K562 (cell line): ENCODE data around the gene SLC39A13.

ENCODE experiments used
- EZH2 ChIP-seq: IDR thresholded peaks from 2 replicates; pipeline ENCODE4 v1.6.1; 2012; ENCODE audit warnings: low read depth, mild to moderate bottlenecking, inconsistent platforms, low read length, borderline replicate concordance
- GABPB1 ChIP-seq: sonication (generic); formaldehyde crosslinking; IDR thresholded peaks from 2 replicates; pipeline ENCODE4 v1.8.0; 2022; ENCODE audit warnings: mild to moderate bottlenecking, missing genetic modification reagents
- MYC ChIP-seq, 2 experiments: fragments of 250-450 bp in 1 of 2; sonication (Bioruptor Pico) in 1 of 2; IDR thresholded peaks; 2 replicates each; pipeline versions ENCODE4 v1.5.1 to v1.6.1; 2012 to 2021; ENCODE audit warnings: low read depth in 2 of 2, borderline replicate concordance in 1 of 2, improper control_type of control experiment in 1 of 2, low read length in 1 of 2, mild to moderate bottlenecking in 1 of 2, moderate library complexity in 1 of 2
- PHF8 ChIP-seq: fragments of 200-600 bp; sonication (generic); IDR thresholded peaks from 2 replicates; pipeline ENCODE4 v1.6.1; 2012; ENCODE audit warnings: mixed run types, mild to moderate bottlenecking, inconsistent platforms, low read length, moderate library complexity, borderline replicate concordance
- ZNF121 ChIP-seq: sonication (generic); formaldehyde crosslinking; conservative IDR thresholded peaks from 2 replicates; pipeline ENCODE4 v1.8.0; 2022; ENCODE audit warnings: missing genetic modification reagents
- ZNF3 ChIP-seq: fragments of 250-450 bp; sonication (Bioruptor Pico); IDR thresholded peaks from 2 replicates; pipeline ENCODE4 v1.5.0; 2021; ENCODE audit warnings: mild to moderate bottlenecking, moderate library complexity
- ZNF316 ChIP-seq: fragments of 450-650 bp; IDR thresholded peaks from 2 replicates; pipeline ENCODE4 v1.6.1; 2016
- TF ChIP-seq, protein P1 (sequence below), 3 experiments: IDR thresholded peaks in 2 of 3; conservative IDR thresholded peaks in 1 of 3; 2 replicates each; pipeline ENCODE4 v1.5.1; 2011 to 2012; ENCODE audit warnings: low read length in 3 of 3, mild to moderate bottlenecking in 3 of 3, control low read depth in 2 of 3, improper control_type of control experiment in 1 of 3, inconsistent platforms in 1 of 3, low read depth in 1 of 3, mixed read lengths in 1 of 3, moderate library complexity in 1 of 3; ENCODE audit not compliant: insufficient read depth in 2 of 3
- TF ChIP-seq, protein P2 (sequence below): fragments of 150-350 bp; conservative IDR thresholded peaks from 2 replicates; pipeline ENCODE4 v1.6.1; 2014; ENCODE audit warnings: low read length
- TF ChIP-seq, protein P3 (sequence below): sonication (generic); formaldehyde crosslinking; IDR thresholded peaks from 2 replicates; pipeline ENCODE4 v1.8.1; 2022; ENCODE audit warnings: missing genetic modification reagents

DNA sequence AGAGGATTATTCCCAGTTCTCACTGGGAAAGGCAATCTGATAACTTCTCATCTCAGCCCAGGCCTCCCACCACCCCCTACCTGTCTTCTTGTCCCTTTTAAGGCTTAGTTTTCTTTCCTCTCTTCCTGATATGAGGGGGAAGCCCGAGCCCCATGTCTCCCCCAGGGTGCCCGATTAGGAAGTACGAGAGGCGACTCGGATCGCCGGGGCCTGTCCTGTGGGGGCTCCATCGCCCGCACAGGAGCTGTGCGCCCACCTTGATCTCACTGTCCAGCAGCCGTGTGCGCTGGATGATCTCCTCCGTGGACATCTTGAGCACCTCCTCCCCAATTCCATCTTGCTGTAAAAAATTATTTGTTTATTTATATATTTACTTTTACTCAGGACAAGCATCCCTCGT lies 17.2 kb downstream of the SLC39A13 start:
- TF ChIP-seq, protein P1, sequence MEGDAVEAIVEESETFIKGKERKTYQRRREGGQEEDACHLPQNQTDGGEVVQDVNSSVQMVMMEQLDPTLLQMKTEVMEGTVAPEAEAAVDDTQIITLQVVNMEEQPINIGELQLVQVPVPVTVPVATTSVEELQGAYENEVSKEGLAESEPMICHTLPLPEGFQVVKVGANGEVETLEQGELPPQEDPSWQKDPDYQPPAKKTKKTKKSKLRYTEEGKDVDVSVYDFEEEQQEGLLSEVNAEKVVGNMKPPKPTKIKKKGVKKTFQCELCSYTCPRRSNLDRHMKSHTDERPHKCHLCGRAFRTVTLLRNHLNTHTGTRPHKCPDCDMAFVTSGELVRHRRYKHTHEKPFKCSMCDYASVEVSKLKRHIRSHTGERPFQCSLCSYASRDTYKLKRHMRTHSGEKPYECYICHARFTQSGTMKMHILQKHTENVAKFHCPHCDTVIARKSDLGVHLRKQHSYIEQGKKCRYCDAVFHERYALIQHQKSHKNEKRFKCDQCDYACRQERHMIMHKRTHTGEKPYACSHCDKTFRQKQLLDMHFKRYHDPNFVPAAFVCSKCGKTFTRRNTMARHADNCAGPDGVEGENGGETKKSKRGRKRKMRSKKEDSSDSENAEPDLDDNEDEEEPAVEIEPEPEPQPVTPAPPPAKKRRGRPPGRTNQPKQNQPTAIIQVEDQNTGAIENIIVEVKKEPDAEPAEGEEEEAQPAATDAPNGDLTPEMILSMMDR (IDR thresholded peaks at IDR 0.05 in 2 of 3, conservative IDR thresholded peaks at IDR 0.05 in 1 of 3; ENCODE audit: insufficient read depth in 2 of 3, low read depth in 1 of 3, low read length in 3 of 3): no peak
- no peak for TF ChIP-seq EZH2
- no peak for TF ChIP-seq ZNF121 (CRISPR knock-in tag)
- TF ChIP-seq, protein P2, sequence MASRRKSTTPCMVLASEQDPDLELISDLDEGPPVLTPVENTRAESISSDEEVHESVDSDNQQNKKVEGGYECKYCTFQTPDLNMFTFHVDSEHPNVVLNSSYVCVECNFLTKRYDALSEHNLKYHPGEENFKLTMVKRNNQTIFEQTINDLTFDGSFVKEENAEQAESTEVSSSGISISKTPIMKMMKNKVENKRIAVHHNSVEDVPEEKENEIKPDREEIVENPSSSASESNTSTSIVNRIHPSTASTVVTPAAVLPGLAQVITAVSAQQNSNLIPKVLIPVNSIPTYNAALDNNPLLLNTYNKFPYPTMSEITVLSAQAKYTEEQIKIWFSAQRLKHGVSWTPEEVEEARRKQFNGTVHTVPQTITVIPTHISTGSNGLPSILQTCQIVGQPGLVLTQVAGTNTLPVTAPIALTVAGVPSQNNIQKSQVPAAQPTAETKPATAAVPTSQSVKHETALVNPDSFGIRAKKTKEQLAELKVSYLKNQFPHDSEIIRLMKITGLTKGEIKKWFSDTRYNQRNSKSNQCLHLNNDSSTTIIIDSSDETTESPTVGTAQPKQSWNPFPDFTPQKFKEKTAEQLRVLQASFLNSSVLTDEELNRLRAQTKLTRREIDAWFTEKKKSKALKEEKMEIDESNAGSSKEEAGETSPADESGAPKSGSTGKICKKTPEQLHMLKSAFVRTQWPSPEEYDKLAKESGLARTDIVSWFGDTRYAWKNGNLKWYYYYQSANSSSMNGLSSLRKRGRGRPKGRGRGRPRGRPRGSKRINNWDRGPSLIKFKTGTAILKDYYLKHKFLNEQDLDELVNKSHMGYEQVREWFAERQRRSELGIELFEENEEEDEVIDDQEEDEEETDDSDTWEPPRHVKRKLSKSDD: no peak
- no peak for TF ChIP-seq ZNF3 (CRISPR knock-in tag)
- no peak for TF ChIP-seq ZNF316
- no peak for TF ChIP-seq MYC (IDR thresholded peaks at IDR 0.05; ENCODE audit: low read depth, low read length)
- TF ChIP-seq MYC (CRISPR knock-in tag; IDR thresholded peaks at IDR 0.05; ENCODE audit: borderline replicate concordance, low read depth): no peak
- TF ChIP-seq PHF8: no peak
- TF ChIP-seq, protein P3, sequence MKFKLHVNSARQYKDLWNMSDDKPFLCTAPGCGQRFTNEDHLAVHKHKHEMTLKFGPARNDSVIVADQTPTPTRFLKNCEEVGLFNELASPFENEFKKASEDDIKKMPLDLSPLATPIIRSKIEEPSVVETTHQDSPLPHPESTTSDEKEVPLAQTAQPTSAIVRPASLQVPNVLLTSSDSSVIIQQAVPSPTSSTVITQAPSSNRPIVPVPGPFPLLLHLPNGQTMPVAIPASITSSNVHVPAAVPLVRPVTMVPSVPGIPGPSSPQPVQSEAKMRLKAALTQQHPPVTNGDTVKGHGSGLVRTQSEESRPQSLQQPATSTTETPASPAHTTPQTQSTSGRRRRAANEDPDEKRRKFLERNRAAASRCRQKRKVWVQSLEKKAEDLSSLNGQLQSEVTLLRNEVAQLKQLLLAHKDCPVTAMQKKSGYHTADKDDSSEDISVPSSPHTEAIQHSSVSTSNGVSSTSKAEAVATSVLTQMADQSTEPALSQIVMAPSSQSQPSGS: no peak
- no peak for TF ChIP-seq GABPB1 (CRISPR knock-in tag)
